Stimulated activated CD4-positive, alpha-beta T cell treated with anti-CD3 and anti-CD28 coated beads, TNF-alpha, amount 100 ng/mL, for 24 hours (primary cell): ENCODE results near the gene DCLK1.
"Not testable (repeated sequence)": the region's sequence is repeated elsewhere in the genome, so short reads cannot be mapped to it uniquely, and the experiment has no call there.

Experiments used
- DNase-seq, 3 experiments: peaks; one replicate each; pipeline ENCODE4 v3.0.0-alpha.2; 2020; ENCODE audit warnings: low read depth in 3 of 3

Gene DCLK1

GRCh38 chr13:36130552-36131221, 495 bp downstream of the DCLK1 start:
- DNase-seq, result no peak

- no peak for DNase-seq
Measured at GRCh38 chr13:36130193-36130551, 1.0 kb downstream of the DCLK1 start.

- no peak for DNase-seq
Measured at GRCh38 chr13:36129539-36129938, 1.6 kb downstream of the DCLK1 start.

- no peak for DNase-seq
Measured at GRCh38 chr13:36126491-36126890, 4.7 kb downstream of the DCLK1 start.

- DNase-seq, result no peak
Measured at GRCh38 chr13:36125841-36126240, 5.3 kb downstream of the DCLK1 start.

GRCh38 chr13:36124236-36124822, 6.9 kb downstream of the DCLK1 start:
- DNase-seq, result no peak

GRCh38 chr13:36115306-36115705, 15.9 kb downstream of the DCLK1 start:
- no peak for DNase-seq

GRCh38 chr13:36114233-36114632, 16.9 kb downstream of the DCLK1 start:
- no peak for DNase-seq

GRCh38 chr13:36108954-36109353, 22.2 kb downstream of the DCLK1 start:
- no peak for DNase-seq

GRCh38 chr13:36108342-36108741, 22.8 kb downstream of the DCLK1 start:
- no peak for DNase-seq

GRCh38 chr13:36107521-36107920, 23.7 kb downstream of the DCLK1 start:
- no peak for DNase-seq

GRCh38 chr13:36105726-36106125, 25.5 kb downstream of the DCLK1 start:
- DNase-seq, result no peak

GRCh38 chr13:36102721-36103120, 28.5 kb downstream of the DCLK1 start:
- DNase-seq, result no peak

GRCh38 chr13:36101907-36102306, 29.3 kb downstream of the DCLK1 start:
- DNase-seq, result not testable (repeated sequence)

- no peak for DNase-seq
Measured at GRCh38 chr13:36101157-36101556, 30.0 kb downstream of the DCLK1 start.

GRCh38 chr13:36098080-36098479, 33.1 kb downstream of the DCLK1 start:
- no peak for DNase-seq

GRCh38 chr13:36096461-36097416, 34.4 kb downstream of the DCLK1 start:
- DNase-seq, result no peak

GRCh38 chr13:36094478-36094877, 36.7 kb downstream of the DCLK1 start:
- DNase-seq, result no peak

GRCh38 chr13:36090592-36090991, 40.6 kb downstream of the DCLK1 start:
- DNase-seq, result no peak

GRCh38 chr13:36089130-36089647, 42.0 kb downstream of the DCLK1 start:
- DNase-seq, result no peak

- no peak for DNase-seq
Measured at GRCh38 chr13:36088463-36088862, 42.7 kb downstream of the DCLK1 start.

GRCh38 chr13:36088001-36088400, 43.2 kb downstream of the DCLK1 start:
- no peak for DNase-seq
